GM13976 (cell line): ENCODE measurements around the gene RYR3.

Source experiments
- DNase-seq: peaks from one replicate; pipeline ENCODE4 v3.0.0; 2012; ENCODE audit warnings: low spot score
- in situ Hi-C: fragments of 300-500 bp; cut with MboI; formaldehyde crosslinking; loops from one replicate; pipeline ENCODE4 v1.12.0; 2022; ENCODE audit warnings: low sequenced_read_pairs, mixed read lengths, inconsistent platforms; ENCODE audit not compliant: unreplicated experiment
- TF ChIP-seq, protein P1 (sequence below): IDR thresholded peaks from 2 replicates; pipeline ENCODE4 v1.5.1; 2012; ENCODE audit warnings: borderline replicate concordance, mild to moderate bottlenecking; ENCODE audit not compliant: insufficient read depth; ENCODE audit errors: extremely low read depth, missing control alignments, control extremely low read depth

The RYR3 gene

DNA sequence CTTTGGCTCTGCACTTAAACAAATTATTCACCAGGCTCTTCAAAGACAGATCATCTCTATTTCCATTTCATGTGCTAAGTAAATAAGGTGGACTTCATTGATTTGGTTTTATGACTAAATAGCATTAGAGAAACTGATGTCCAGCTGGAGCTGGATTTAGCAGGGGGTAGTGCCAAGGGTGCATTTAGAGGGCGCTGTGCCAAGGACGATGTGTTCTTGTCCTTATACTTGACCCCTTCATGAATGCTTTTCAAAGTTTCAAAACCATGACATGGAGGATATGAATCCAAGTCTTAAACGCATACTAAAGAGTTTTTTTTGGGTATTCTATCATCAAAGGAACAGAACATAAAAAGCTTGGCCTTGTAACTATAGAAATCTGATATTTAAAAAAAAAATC, 233.2 kb downstream of the RYR3 start:
- DNase-seq, result no peak
- TF ChIP-seq, protein P1, sequence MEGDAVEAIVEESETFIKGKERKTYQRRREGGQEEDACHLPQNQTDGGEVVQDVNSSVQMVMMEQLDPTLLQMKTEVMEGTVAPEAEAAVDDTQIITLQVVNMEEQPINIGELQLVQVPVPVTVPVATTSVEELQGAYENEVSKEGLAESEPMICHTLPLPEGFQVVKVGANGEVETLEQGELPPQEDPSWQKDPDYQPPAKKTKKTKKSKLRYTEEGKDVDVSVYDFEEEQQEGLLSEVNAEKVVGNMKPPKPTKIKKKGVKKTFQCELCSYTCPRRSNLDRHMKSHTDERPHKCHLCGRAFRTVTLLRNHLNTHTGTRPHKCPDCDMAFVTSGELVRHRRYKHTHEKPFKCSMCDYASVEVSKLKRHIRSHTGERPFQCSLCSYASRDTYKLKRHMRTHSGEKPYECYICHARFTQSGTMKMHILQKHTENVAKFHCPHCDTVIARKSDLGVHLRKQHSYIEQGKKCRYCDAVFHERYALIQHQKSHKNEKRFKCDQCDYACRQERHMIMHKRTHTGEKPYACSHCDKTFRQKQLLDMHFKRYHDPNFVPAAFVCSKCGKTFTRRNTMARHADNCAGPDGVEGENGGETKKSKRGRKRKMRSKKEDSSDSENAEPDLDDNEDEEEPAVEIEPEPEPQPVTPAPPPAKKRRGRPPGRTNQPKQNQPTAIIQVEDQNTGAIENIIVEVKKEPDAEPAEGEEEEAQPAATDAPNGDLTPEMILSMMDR, result no peak
- in situ Hi-C loops, result no loop called here

DNA sequence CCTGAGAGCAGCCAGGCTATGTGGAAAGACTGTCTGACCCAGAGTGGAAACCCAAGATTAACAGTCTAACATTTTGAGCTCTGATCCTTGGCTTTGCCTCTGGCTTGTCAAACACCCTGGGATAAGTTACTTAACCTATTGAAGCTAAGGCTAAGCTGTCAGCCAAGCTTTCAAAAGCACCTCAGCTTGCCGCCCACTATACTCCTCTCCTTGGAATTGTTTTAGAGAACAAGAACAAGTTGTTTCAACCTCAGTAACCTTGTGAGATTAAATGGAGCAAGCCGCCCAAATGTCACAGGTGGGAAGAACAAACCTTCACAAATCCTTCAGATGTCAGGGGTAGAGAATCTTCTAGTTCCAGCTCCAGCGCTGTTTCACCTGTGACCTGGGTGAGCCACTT, 235.1 kb downstream of the RYR3 start:
- TF ChIP-seq, protein P1, result no peak
- in situ Hi-C loops, result no loop called here
- no peak for DNase-seq

DNA sequence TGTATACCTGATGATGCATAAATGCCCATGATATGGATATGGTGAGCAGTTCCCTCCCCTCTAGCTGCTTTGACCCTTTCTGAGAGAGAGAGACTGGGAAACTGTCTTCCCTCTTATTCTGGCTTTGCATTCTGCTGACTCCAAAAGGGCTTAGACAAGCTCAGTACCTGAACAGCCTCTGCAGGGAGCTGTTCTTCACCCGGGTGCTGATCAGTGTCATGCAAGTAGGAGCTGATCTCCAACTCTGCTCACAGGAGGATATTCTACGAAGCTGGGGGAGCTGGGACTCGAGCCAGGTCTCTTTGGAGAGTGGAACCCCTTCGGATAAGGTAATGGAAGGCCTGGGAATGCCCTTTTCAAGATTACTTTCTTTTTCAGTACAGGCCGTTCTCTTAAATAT, 237.1 kb downstream of the RYR3 start:
- DNase-seq, result no peak
- in situ Hi-C loops, result no loop called here
- TF ChIP-seq, protein P1, result no peak

DNA sequence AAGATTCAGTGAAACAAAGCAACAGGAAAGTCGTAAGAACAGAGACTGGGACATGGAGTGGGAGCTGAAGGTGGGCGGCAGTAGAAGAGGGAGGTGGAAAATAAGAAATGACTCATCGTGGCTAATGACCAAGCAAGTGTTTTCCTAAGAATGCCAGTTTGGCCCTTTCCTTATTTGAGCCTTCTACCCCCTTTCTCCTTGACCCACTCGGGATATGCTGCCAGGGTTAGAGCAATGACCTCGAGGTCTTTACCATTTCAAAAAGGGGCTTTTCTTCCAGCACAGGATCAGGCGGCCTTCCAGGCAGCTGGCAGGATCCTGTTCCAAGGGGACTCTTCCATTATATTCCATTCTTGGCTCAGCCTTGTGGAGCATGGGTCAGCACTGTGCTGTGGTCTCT, 241.1 kb downstream of the RYR3 start:
- no peak for DNase-seq
- in situ Hi-C loops, result no loop called here
- TF ChIP-seq, protein P1, result no peak

DNA sequence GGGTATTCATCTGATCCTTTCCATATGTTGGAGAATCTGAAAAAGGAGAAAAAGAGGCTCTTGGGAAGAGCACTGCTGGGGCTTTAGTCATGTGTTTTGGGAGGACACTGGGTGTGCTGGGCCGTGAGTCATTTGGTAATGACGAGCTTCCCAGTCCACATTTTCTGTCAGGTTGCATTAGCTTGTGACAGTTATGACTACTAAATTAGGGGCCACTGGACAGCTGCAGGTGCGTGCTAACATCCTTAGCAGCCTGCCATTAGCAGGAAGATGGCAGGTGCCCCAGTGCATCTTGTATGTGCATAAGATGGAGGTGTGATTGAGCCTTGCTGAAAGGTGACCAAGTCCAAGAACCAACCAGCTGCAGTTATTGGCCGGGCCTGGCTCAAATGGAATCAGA, 242.4 kb downstream of the RYR3 start:
- DNase-seq, result no peak

DNA sequence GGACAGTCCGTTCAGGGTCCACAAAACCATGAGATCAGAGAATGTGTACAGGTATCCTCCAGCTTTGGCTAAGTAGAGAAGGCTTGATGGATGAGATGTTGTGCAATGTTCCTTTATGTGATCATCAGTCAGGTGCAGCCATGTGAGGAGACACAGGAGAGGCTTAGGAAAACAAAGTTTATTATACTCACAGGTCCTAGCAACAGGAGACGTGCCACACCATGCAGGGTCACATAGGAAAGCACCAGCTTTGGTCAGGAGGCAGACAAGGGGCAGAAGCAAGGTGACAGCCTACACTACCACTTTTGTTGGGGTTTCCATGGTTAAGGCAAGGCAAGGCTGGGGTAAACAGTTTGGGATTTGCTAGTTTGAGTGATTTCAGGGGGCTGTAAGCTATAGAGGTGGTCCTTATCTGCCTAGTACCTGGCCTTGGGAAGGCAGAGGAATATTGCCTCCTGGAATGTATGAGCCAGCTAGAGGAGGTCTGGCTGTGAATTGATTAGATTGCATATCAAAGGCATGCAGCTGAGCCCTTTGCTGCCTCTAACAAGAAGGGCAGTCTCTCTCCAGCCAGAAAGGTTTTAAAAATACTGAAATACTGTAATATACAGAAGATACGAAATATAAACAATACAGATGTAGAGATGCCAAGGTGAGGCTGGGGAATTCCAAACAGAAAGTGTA, 248.6 kb downstream of the RYR3 start:
- in situ Hi-C loops, result no loop called here
- DNase-seq, result no peak
- TF ChIP-seq, protein P1, result no peak

More for the DNA sequence above, 242.4 kb downstream of the RYR3 start:
- in situ Hi-C loops, result no loop called here
- TF ChIP-seq, protein P1, result no peak
